PC-9 (cell line): ENCODE results near the gene OR5K3. TPM values are rescaled to one million over a fixed set of nuclear protein-coding genes. Genes with fewer than 3 reads are reported as not detected.

Experiments
- BruUV-seq: library from RNA; stranded (reverse); fragments of 400-500 nt; replicated peaks from 2 replicates; lab custom pipeline; 2021; lab: Mats Ljungman, UMichigan
- CTCF ChIA-PET: fragments of 300-600 bp; sonication (Branson Sonifier 250); formaldehyde crosslinking; loops from one replicate; lab custom pipeline; 2022; ENCODE audit warnings: antibody characterized with exemption; lab: Charles Lee
- POLR2A ChIA-PET: fragments of 300-600 bp; sonication (Branson Sonifier 250); formaldehyde crosslinking; loops from one replicate; lab custom pipeline; 2022; ENCODE audit warnings: antibody characterized with exemption; ENCODE audit not compliant: unreplicated experiment; lab: Charles Lee
- DNase-seq, 2 experiments: peaks; one replicate each; pipeline versions ENCODE4 v3.0.0 to v3.0.0-alpha.2; 2015 to 2022; ENCODE audit warnings: mixed read lengths in 1 of 2
- H2AFZ ChIP-seq: fragments of 200-600 bp; sonication (generic); 2 replicates; pipeline ENCODE4 v1.8.1; 2017; ENCODE audit warnings: antibody characterized with exemption
- H3F3A ChIP-seq: fragments of 200-600 bp; sonication (generic); 2 replicates; pipeline ENCODE4 v1.8.1; 2017; ENCODE audit warnings: antibody characterized with exemption, mild to moderate bottlenecking, low read depth; ENCODE audit not compliant: insufficient read depth
- H3K27ac ChIP-seq: fragments of 200-600 bp; sonication (generic); 2 replicates; pipeline ENCODE4 v1.6.1; 2016; ENCODE audit warnings: mixed run types
- H3K27me3 ChIP-seq: fragments of 200-600 bp; sonication (generic); 2 replicates; pipeline ENCODE4 v1.6.1; 2016; ENCODE audit warnings: low read depth, mixed run types; ENCODE audit not compliant: insufficient read depth
- H3K36me3 ChIP-seq: fragments of 200-600 bp; sonication (generic); 2 replicates; pipeline ENCODE4 v1.6.1; 2016; ENCODE audit warnings: low read depth, mixed run types
- H3K4me1 ChIP-seq: fragments of 200-600 bp; sonication (generic); replicated peaks from 2 replicates; pipeline ENCODE4 v1.6.1; 2016; ENCODE audit warnings: mixed run types; ENCODE audit not compliant: insufficient read depth
- H3K4me2 ChIP-seq: fragments of 200-600 bp; sonication (generic); 2 replicates; pipeline ENCODE4 v1.6.1; 2017; ENCODE audit warnings: mixed run types
- H3K4me3 ChIP-seq: fragments of 200-600 bp; sonication (generic); 2 replicates; pipeline ENCODE4 v1.6.1; 2016; ENCODE audit warnings: mixed run types
- H3K79me2 ChIP-seq: fragments of 200-600 bp; sonication (generic); 2 replicates; pipeline ENCODE4 v1.6.1; 2017; ENCODE audit warnings: low read depth, mixed run types
- H3K9me2 ChIP-seq: fragments of 200-600 bp; sonication (generic); 2 replicates; pipeline ENCODE4 v1.8.1; 2017; ENCODE audit warnings: mild to moderate bottlenecking; ENCODE audit not compliant: insufficient read depth
- H3K9me3 ChIP-seq: fragments of 200-600 bp; sonication (generic); 2 replicates; pipeline ENCODE4 v1.8.1; 2016; ENCODE audit warnings: low read depth; ENCODE audit not compliant: insufficient read depth
- H4K20me1 ChIP-seq: fragments of 200-600 bp; sonication (generic); 2 replicates; pipeline ENCODE4 v1.8.1; 2017; ENCODE audit not compliant: insufficient read depth
- EZH2 ChIP-seq: fragments of 200-600 bp; sonication (generic); IDR thresholded peaks from 2 replicates; pipeline ENCODE4 v1.8.0; 2017; ENCODE audit warnings: antibody characterized with exemption, low read depth
- intact Hi-C: fragments of 100-400 bp; cut with micrococcal nuclease; formaldehyde crosslinking; loops from one replicate; pipeline ENCODE4 v1.10.0; 2022; ENCODE audit not compliant: unreplicated experiment
- total RNA-seq: library from RNA; stranded (reverse); gene quantifications from 2 replicates; pipeline ENCODE4 v1.2.3, GENCODE V29; 2021
- TF ChIP-seq, protein P1 (sequence below): fragments of 200-600 bp; sonication (generic); conservative IDR thresholded peaks from 2 replicates; pipeline ENCODE4 v1.6.1; 2017; ENCODE audit warnings: mixed run types, antibody characterized with exemption, mild to moderate bottlenecking, moderate library complexity

The OR5K3 gene
- total RNA-seq, 1 experiment from 2014 or later = not detected

DNA sequence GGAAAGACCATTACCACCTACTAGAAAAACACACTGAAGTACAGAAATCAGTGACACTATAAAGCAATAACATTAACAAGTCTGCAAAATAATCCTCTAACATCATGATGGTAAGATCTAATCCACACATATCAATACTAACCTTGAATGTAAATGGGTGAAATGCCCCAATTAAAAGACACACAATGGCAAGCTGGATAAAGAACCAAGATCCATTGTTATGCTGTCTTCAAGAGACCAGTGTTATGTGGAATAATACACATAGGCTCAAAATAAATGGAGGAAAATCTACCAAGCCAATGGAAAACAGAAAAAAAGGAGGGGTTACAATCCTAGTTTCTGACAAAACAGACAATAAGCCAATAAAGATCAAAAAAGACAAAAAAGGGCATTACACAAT lies 13.5 kb downstream of the OR5K3 start:
- H3K4me1 ChIP-seq = no peaks in the 10 kb centered on the region
- intact Hi-C loops = no loop called here
- H3K4me3 ChIP-seq = no peak overlapping the region
- no peaks in the 10 kb centered on the region for H3K36me3 ChIP-seq
- no peaks in the 10 kb centered on the region for H3F3A ChIP-seq
- ChIA-PET CTCF (no interaction called here), POLR2A (no interaction called here)
- peaks cover 17% of the 10 kb centered on the region; the same call in 1 of the 2 replicates for H3K9me3 ChIP-seq
- TF ChIP-seq EZH2 = no peak
- H3K4me2 ChIP-seq = no peak overlapping the region
- H4K20me1 ChIP-seq = no peaks in the 10 kb centered on the region
- H3K79me2 ChIP-seq = no peaks in the 10 kb centered on the region
- no peak overlapping the region for H3K27ac ChIP-seq
- H3K9me2 ChIP-seq = no peaks in the 10 kb centered on the region
- DNase-seq = no peak
- no peaks in the 10 kb centered on the region for H3K27me3 ChIP-seq
- no peak overlapping the region for H2AFZ ChIP-seq
- no TSS peak for BruUV-seq

DNA sequence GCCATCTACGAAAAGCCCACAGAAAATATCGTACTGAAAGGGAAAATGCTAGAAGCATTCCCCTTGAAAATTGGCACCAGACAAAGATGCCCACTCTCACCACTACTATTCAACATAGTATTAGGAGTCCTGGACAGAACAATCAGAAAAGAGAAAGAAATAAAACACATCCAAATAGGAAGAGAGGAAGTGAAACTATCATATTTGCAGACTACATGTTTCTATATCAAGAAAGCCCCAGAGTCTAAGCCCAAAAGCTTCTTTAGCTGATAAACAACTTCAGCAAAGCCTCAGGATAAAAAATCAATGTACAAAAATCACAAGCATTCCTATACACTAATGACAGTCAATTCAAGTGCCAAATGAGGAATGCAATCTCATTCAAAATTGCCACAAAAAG lies 15.6 kb downstream of the OR5K3 start:
- H3K4me2 ChIP-seq = 0 out of 2 replicates have a peak overlapping the region, but pooled peaks have one; percentile 8
- intact Hi-C loops = no loop called here
- no peaks in the 10 kb centered on the region for H3K9me2 ChIP-seq
- H2AFZ ChIP-seq = no peak overlapping the region
- peaks cover 17% of the 10 kb centered on the region; the same call in 1 of the 2 replicates for H3K9me3 ChIP-seq
- no peaks in the 10 kb centered on the region for H4K20me1 ChIP-seq
- no peak overlapping the region for H3K27ac ChIP-seq
- ChIA-PET CTCF (no interaction called here), POLR2A (no interaction called here)
- TF ChIP-seq EZH2 = no peak
- TF ChIP-seq, protein P1, sequence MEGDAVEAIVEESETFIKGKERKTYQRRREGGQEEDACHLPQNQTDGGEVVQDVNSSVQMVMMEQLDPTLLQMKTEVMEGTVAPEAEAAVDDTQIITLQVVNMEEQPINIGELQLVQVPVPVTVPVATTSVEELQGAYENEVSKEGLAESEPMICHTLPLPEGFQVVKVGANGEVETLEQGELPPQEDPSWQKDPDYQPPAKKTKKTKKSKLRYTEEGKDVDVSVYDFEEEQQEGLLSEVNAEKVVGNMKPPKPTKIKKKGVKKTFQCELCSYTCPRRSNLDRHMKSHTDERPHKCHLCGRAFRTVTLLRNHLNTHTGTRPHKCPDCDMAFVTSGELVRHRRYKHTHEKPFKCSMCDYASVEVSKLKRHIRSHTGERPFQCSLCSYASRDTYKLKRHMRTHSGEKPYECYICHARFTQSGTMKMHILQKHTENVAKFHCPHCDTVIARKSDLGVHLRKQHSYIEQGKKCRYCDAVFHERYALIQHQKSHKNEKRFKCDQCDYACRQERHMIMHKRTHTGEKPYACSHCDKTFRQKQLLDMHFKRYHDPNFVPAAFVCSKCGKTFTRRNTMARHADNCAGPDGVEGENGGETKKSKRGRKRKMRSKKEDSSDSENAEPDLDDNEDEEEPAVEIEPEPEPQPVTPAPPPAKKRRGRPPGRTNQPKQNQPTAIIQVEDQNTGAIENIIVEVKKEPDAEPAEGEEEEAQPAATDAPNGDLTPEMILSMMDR = no peak
- BruUV-seq = no TSS peak
- no peaks in the 10 kb centered on the region for H3K4me1 ChIP-seq
- no peaks in the 10 kb centered on the region for H3K36me3 ChIP-seq
- H3K27me3 ChIP-seq = no peaks in the 10 kb centered on the region
- no peak overlapping the region for H3K4me3 ChIP-seq
- H3F3A ChIP-seq = no peaks in the 10 kb centered on the region
- DNase-seq = no peak
- H3K79me2 ChIP-seq = no peaks in the 10 kb centered on the region

DNA sequence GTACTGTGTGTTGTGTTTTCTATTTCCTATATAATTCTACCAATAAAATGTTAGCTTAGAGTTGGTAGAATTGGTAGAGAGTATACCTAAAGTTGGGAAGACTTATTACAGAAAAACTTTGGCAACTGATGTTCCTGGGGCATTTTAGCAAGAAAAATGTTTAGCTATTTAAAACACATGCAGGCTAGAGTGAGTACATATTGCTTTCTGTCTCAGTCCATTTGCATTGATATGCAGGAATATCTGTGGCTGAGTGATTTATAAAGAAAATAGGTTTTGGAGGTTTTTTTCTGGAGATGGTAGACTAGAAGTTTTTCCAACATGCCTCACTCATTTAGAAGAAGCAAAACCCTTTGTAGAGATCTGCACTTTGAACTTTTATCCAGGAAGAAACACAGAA lies 42.1 kb downstream of the OR5K3 start:
- H3K27ac ChIP-seq = no peak overlapping the region
- no TSS peak for BruUV-seq
- no peak for TF ChIP-seq EZH2
- TF ChIP-seq, protein P1 = no peak
- H3K4me2 ChIP-seq = no peak overlapping the region
- H3K9me3 ChIP-seq = peaks cover 22% of the 10 kb centered on the region
- intact Hi-C loops = no loop called here
- no peak overlapping the region for H2AFZ ChIP-seq
- no peak for DNase-seq
- ChIA-PET POLR2A (no interaction called here), CTCF (no interaction called here)
- H4K20me1 ChIP-seq = no peaks in the 10 kb centered on the region
- no peaks in the 10 kb centered on the region for H3F3A ChIP-seq
- no peaks in the 10 kb centered on the region for H3K36me3 ChIP-seq
- no peaks in the 10 kb centered on the region for H3K9me2 ChIP-seq
- no peaks in the 10 kb centered on the region for H3K79me2 ChIP-seq
- no peaks in the 10 kb centered on the region for H3K27me3 ChIP-seq
- H3K4me1 ChIP-seq = no peaks in the 10 kb centered on the region
- H3K4me3 ChIP-seq = no peak overlapping the region

DNA sequence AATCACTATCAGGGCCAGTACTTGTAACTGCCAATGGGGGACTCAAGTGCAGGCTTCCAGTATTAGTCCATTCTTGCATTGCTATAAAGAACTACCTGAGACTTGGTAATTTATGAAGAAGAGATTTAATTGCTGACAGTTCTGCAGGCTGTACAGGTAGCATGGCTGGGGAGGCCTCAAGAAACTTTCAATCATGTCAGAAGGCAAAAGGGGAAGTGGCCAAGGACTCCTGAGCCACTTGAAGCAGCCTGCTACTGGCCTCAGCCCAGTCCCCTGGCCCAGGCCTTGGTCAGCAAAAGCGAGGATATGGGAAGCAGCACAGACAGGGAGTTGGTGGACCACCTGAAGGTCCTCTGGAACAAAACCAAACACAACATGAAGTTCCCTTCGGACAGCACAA lies 43.3 kb downstream of the OR5K3 start:
- POLR2A ChIA-PET = no interaction called here
- no peak overlapping the region for H3K4me3 ChIP-seq
- H2AFZ ChIP-seq = no peak overlapping the region
- no peaks in the 10 kb centered on the region for H3K4me1 ChIP-seq
- H3F3A ChIP-seq = no peaks in the 10 kb centered on the region
- no peak overlapping the region for H3K27ac ChIP-seq
- H4K20me1 ChIP-seq = no peaks in the 10 kb centered on the region
- no peak overlapping the region for H3K4me2 ChIP-seq
- intact Hi-C loops = no loop called here
- CTCF ChIA-PET = no interaction called here
- H3K27me3 ChIP-seq = no peaks in the 10 kb centered on the region
- TF ChIP-seq, protein P1 = no peak
- no peak for TF ChIP-seq EZH2
- no TSS peak for BruUV-seq
- H3K9me2 ChIP-seq = no peaks in the 10 kb centered on the region
- no peak for DNase-seq
- no peaks in the 10 kb centered on the region for H3K36me3 ChIP-seq
- peaks cover 22% of the 10 kb centered on the region for H3K9me3 ChIP-seq
- no peaks in the 10 kb centered on the region for H3K79me2 ChIP-seq
